Activated gamma-delta T cell treated with anti-CD3 and anti-CD28 coated beads, Interleukin-2, amount 50 U/mL, for 16 hours (primary cell): Measurements from ENCODE around the gene OR51S1.
"Not testable (repeated sequence)": the region's sequence is repeated elsewhere in the genome, so short reads cannot be mapped to it uniquely, and the experiment has no call there.

ENCODE experiments used
- DNase-seq: peaks from one replicate; pipeline ENCODE4 v3.0.0-alpha.2; 2020; ENCODE audit warnings: low read depth

Gene OR51S1

GRCh38 chr11:4804280-4804679 is 44.7 kb downstream of the OR51S1 start, which contains the start of gene OR52R1:
Gene OR52R1 (minus strand): TSS chr11:4804380. CDS start chr11:4804380, 0 bp downstream.
- DNase-seq: no peak

GRCh38 chr11:4801316-4801715 is 47.7 kb downstream of the OR51S1 start:
- DNase-seq: not testable (repeated sequence)

GRCh38 chr11:4798427-4799183 is 50.4 kb downstream of the OR51S1 start:
- DNase-seq: no peak
